Mesothelial cell of epicardium (in vitro differentiated cells): ENCODE data around the gene VSX1. TPM values are rescaled to one million over a fixed set of nuclear protein-coding genes. Genes with fewer than 3 reads are reported as not detected.

Experiments
- DNase-seq, 2 experiments: peaks; one replicate each; pipeline ENCODE4 v3.0.0; 2021; ENCODE audit warnings: low spot score in 2 of 2; ENCODE audit not compliant: unreplicated experiment in 2 of 2
- H3K27ac Mint-ChIP-seq: 2 replicates; pipeline ENCODE4 v1.8.0; 2021; ENCODE audit warnings: mixed read lengths
- H3K27me3 Mint-ChIP-seq: 2 replicates; pipeline ENCODE4 v1.8.0; 2021; ENCODE audit warnings: low read depth, mixed read lengths
- H3K36me3 Mint-ChIP-seq: 2 replicates; pipeline ENCODE4 v1.8.0; 2021; ENCODE audit warnings: mixed read lengths
- H3K4me1 Mint-ChIP-seq: 2 replicates; pipeline ENCODE4 v1.8.0; 2021; ENCODE audit warnings: mixed read lengths
- H3K4me3 Mint-ChIP-seq: 2 replicates; pipeline ENCODE4 v1.8.0; 2021; ENCODE audit warnings: mild to moderate bottlenecking, moderate library complexity, mixed read lengths
- H3K9me3 Mint-ChIP-seq: 2 replicates; pipeline ENCODE4 v1.8.0; 2021; ENCODE audit warnings: mixed read lengths
- total RNA-seq: library from RNA; stranded (reverse); gene quantifications from 3 replicates; pipeline ENCODE4 v1.2.1, GENCODE V29; 2021
- TF ChIP-seq, protein P1 (sequence below): fragments of 200-600 bp; sonication (generic); IDR thresholded peaks from one replicate; pipeline ENCODE4 v1.5.0; 2021; ENCODE audit warnings: antibody characterized with exemption; ENCODE audit not compliant: unreplicated experiment

The VSX1 gene
- total RNA-seq, 1 donor from 2014 or later: not detected

- peaks cover 2% of the 10 kb centered on the region for H3K36me3 Mint-ChIP-seq
- DNase-seq: no peak
- no peaks in the 10 kb centered on the region for H3K4me1 Mint-ChIP-seq
- TF ChIP-seq, protein P1, sequence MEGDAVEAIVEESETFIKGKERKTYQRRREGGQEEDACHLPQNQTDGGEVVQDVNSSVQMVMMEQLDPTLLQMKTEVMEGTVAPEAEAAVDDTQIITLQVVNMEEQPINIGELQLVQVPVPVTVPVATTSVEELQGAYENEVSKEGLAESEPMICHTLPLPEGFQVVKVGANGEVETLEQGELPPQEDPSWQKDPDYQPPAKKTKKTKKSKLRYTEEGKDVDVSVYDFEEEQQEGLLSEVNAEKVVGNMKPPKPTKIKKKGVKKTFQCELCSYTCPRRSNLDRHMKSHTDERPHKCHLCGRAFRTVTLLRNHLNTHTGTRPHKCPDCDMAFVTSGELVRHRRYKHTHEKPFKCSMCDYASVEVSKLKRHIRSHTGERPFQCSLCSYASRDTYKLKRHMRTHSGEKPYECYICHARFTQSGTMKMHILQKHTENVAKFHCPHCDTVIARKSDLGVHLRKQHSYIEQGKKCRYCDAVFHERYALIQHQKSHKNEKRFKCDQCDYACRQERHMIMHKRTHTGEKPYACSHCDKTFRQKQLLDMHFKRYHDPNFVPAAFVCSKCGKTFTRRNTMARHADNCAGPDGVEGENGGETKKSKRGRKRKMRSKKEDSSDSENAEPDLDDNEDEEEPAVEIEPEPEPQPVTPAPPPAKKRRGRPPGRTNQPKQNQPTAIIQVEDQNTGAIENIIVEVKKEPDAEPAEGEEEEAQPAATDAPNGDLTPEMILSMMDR: no peak
- H3K27me3 Mint-ChIP-seq: peaks cover 98% of the 10 kb centered on the region
- no peak overlapping the region for H3K27ac Mint-ChIP-seq
- no peaks in the 10 kb centered on the region for H3K9me3 Mint-ChIP-seq
- H3K4me3 Mint-ChIP-seq: no peak overlapping the region
Observed at GRCh38 chr20:25087186-25087929, 5.4 kb upstream of the VSX1 start.

GRCh38 chr20:25085756-25086495, 4.0 kb upstream of the VSX1 start:
- H3K36me3 Mint-ChIP-seq: peaks cover 2% of the 10 kb centered on the region
- H3K4me1 Mint-ChIP-seq: no peaks in the 10 kb centered on the region
- TF ChIP-seq, protein P1: no peak
- no peak overlapping the region for H3K4me3 Mint-ChIP-seq
- no peak overlapping the region for H3K27ac Mint-ChIP-seq
- H3K9me3 Mint-ChIP-seq: no peaks in the 10 kb centered on the region
- DNase-seq: no peak
- peaks cover 95% of the 10 kb centered on the region for H3K27me3 Mint-ChIP-seq

DNA sequence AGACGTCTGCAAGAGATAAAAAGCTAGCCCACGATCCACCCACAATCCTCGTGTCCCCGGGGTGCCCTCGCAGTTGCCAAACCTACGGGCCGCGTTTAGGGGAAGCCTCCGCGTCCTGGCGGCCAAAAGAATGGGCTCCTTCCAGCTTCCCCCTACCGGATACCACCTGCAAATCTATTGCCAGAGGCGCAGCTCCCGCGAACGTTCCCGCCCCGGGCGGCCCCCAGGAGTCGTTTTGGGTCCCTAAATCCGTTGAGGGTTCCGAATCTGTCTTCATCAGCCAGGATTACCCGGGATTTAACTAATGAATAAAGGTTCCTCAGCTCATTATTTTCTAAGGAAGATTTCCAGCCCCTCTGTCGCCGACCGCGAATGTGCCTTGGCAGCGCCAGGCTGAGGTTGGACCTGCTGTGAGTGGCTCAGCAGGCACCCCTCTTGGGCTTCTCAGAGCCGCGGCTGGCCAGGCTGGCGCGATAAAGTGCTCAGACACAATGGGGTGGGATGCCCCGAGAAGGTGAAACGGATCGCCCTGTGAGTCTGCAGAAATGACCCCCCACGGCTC, 2.8 kb upstream of the VSX1 start:
- no peak overlapping the region for H3K27ac Mint-ChIP-seq
- TF ChIP-seq, protein P1: no peak
- DNase-seq: no peak
- H3K9me3 Mint-ChIP-seq: no peaks in the 10 kb centered on the region
- H3K27me3 Mint-ChIP-seq: peaks cover 96% of the 10 kb centered on the region
- H3K4me1 Mint-ChIP-seq: no peaks in the 10 kb centered on the region
- H3K36me3 Mint-ChIP-seq: peaks cover 2% of the 10 kb centered on the region
- no peak overlapping the region for H3K4me3 Mint-ChIP-seq

GRCh38 chr20:25083773-25084625, 2.1 kb upstream of the VSX1 start:
- H3K36me3 Mint-ChIP-seq: peaks cover 2% of the 10 kb centered on the region
- H3K4me1 Mint-ChIP-seq: no peaks in the 10 kb centered on the region
- H3K27me3 Mint-ChIP-seq: peaks cover 97% of the 10 kb centered on the region
- TF ChIP-seq, protein P1: no peak
- no peak for DNase-seq
- H3K4me3 Mint-ChIP-seq: no peak overlapping the region
- H3K9me3 Mint-ChIP-seq: no peaks in the 10 kb centered on the region
- no peak overlapping the region for H3K27ac Mint-ChIP-seq

- H3K27ac Mint-ChIP-seq: no peak overlapping the region
- TF ChIP-seq, protein P1: no peak
- H3K4me1 Mint-ChIP-seq: no peaks in the 10 kb centered on the region
- DNase-seq: no peak
- H3K36me3 Mint-ChIP-seq: peaks cover 2% of the 10 kb centered on the region
- H3K4me3 Mint-ChIP-seq: no peak overlapping the region
- no peaks in the 10 kb centered on the region for H3K9me3 Mint-ChIP-seq
- peaks cover 97% of the 10 kb centered on the region for H3K27me3 Mint-ChIP-seq
Observed at GRCh38 chr20:25083141-25083772, 1.3 kb upstream of the VSX1 start.
